Measurements from ENCODE around the gene HDAC1.

HDAC1 gene

DNA sequence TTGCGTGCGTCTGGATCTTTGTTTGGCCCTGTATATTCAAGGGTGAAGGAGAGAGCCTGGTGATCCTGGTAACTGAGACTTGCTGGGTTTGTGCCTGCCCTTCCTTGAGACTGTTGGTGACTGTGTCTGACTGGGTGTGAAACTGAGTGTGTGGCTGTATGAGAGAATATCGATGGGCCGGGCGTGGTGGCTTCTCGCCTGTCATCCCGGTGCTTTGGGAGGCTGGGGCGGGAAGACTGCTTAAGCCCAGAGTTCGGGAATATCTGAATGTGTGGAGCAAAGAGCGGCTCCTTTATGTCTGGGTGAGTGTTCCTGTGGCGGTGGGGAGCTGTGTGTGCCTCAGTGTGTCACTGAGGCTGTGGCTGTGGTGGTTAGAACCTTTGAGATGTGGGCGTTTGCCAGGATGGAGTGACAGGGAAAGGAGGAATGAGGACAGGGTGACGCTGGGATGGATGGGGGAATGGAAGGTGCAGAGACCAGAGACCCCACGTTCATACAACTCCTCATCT, 46.8 kb downstream of the HDAC1 start:
- no peaks in the 10 kb centered on the region for H3K27me3 ChIP-seq (ENCODE audit: low read depth)
- in situ Hi-C loops (cut with MboI; ENCODE audit: low sequenced_read_pairs), result no loop called here
- peaks cover 12% of the 10 kb centered on the region for H3K4me1 ChIP-seq
- H3K36me3 ChIP-seq (replicated peaks), result peaks cover 15% of the 10 kb centered on the region
- no peaks in the 10 kb centered on the region for H3K9me3 ChIP-seq
- no peak overlapping the region for H3K4me3 ChIP-seq
- DNase-seq (ENCODE audit: low spot score in 2 of 2), result no peak

GRCh38 chr1:32339363-32339978, 47.6 kb downstream of the HDAC1 start:
- in situ Hi-C loops (cut with MboI; ENCODE audit: low sequenced_read_pairs), result no loop called here
- Histone ChIP-seq H3K9me3 (no peaks in the 10 kb centered on the region), H3K4me3 (no peak overlapping the region), H3K36me3 (replicated peaks) (peaks cover 7% of the 10 kb centered on the region), H3K27me3 (ENCODE audit: low read depth) (no peaks in the 10 kb centered on the region), H3K4me1 (peaks cover 7% of the 10 kb centered on the region)
- DNase-seq (ENCODE audit: low spot score in 2 of 2), result no peak

DNA sequence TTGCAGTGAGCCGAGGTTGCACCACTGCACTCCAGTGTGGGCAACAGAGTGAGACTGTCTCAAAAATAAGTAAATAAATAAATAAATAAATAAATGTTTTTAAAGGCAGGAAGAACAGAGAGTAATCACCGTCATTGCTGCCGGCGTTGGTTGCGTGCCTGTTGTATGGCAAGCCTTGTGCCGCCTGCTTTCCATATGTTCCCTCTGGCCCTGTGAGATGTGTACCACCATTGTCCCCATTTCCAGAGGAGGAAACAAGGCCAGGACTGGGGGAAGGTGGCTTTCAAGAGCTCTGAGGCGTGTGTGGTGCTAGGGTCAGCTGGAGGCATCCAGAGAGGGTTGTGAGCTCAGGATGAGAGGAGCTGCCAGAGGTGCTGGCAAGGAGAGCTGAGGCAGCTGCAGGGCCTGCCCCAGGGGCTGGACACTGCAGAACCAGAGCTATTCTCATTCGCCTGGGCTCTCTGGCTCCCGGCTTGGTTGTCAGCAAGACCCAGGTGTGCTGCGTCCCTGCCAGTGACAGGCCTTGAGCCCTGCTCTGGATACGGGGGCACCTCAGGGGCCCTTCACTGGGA, 49.4 kb downstream of the HDAC1 start:
- Histone ChIP-seq H3K27me3 (ENCODE audit: low read depth) (no peaks in the 10 kb centered on the region), H3K4me3 (no peak overlapping the region), H3K4me1 (peaks cover 3% of the 10 kb centered on the region; the same call in 1 of the 2 replicates), H3K9me3 (no peaks in the 10 kb centered on the region), H3K36me3 (replicated peaks) (no peaks in the 10 kb centered on the region)
- DNase-seq (ENCODE audit: low spot score in 2 of 2), result no peak
- in situ Hi-C loops (cut with MboI; ENCODE audit: low sequenced_read_pairs), result no loop called here

- Histone ChIP-seq H3K27me3 (ENCODE audit: low read depth) (no peaks in the 10 kb centered on the region), H3K4me1 (no peaks in the 10 kb centered on the region), H3K4me3 (no peak overlapping the region), H3K36me3 (replicated peaks) (no peaks in the 10 kb centered on the region), H3K9me3 (no peaks in the 10 kb centered on the region)
- DNase-seq (ENCODE audit: low spot score in 2 of 2), result no peak
- in situ Hi-C loops (cut with MboI; ENCODE audit: low sequenced_read_pairs), result no loop called here
These were observed 50.1 kb downstream of the HDAC1 start for GRCh38 chr1:32341971-32342370.

DNA sequence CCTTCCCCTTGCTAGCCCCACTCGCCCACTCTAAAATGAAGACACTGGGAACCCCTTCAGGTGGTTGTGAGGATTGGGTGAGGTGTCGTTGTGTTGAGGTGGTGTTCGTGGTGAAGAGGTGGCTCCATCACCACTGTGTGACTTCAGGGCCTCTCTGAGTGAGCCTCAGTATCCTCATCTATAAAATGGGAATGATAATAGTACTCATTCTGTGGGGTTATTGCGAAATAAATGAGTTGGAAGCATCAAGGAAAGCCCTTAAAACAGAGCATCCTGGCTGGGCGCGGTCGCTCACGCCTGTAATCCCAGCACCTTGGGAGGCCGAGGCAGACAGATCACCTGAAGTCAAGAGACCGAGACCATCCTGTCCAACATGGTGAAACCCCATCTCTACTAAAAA, 50.8 kb downstream of the HDAC1 start:
- in situ Hi-C loops (cut with MboI; ENCODE audit: low sequenced_read_pairs), result no loop called here
- Histone ChIP-seq H3K27me3 (ENCODE audit: low read depth) (no peaks in the 10 kb centered on the region), H3K4me1 (no peaks in the 10 kb centered on the region), H3K4me3 (no peak overlapping the region), H3K9me3 (no peaks in the 10 kb centered on the region), H3K36me3 (replicated peaks) (no peaks in the 10 kb centered on the region)
- no peak for DNase-seq (ENCODE audit: low spot score in 2 of 2)

- Histone ChIP-seq H3K27me3 (ENCODE audit: low read depth) (no peaks in the 10 kb centered on the region), H3K4me1 (no peaks in the 10 kb centered on the region), H3K4me3 (no peak overlapping the region), H3K36me3 (replicated peaks) (no peaks in the 10 kb centered on the region), H3K9me3 (no peaks in the 10 kb centered on the region)
- in situ Hi-C loops (cut with MboI; ENCODE audit: low sequenced_read_pairs), result no loop called here
- no peak for DNase-seq (ENCODE audit: low spot score in 2 of 2)
These were observed 53.5 kb downstream of the HDAC1 start for GRCh38 chr1:32345289-32345827.

DNA sequence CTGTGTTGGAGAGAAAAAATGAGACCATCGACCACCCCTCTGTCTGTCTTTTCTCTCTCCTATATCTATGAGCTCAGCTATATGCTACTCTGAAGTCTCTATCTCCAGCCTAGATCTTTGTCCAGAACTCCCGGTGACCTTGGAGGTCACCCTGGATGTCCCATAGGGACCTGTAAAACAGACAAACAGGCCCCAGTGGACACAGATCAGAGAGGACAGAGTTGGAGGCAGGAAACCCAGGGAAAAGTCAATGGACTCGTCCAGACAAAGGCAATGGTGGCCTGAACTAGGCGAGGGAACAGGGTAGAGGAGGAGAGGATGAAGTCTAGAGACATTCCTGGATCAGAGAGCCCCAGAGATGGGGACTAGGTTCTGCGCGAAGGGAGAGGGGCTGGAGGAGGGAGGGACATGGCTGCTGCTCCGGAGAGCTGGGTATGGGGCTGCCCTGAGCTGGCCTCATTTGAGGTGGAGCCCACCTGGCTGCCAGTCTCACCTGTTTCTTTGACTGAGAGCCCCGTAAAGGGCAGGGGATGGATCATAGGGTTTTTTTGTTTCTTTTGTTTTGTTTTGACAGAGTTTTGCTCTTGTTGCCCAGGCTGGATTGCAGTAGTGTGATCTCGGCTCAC, 54.8 kb downstream of the HDAC1 start:
- Histone ChIP-seq H3K4me1 (peaks cover 3% of the 10 kb centered on the region; the same call in 1 of the 2 replicates), H3K4me3 (no peak overlapping the region), H3K9me3 (0 out of 2 replicates have a peak, but pooled peaks cover 5% of the 10 kb centered on the region), H3K36me3 (replicated peaks) (peaks cover 3% of the 10 kb centered on the region; the same call in 1 of the 2 replicates), H3K27me3 (ENCODE audit: low read depth) (no peaks in the 10 kb centered on the region)
- in situ Hi-C loops (cut with MboI; ENCODE audit: low sequenced_read_pairs), result no loop called here
- no peak for DNase-seq (ENCODE audit: low spot score in 2 of 2)

GRCh38 chr1:32349211-32349708, 57.4 kb downstream of the HDAC1 start:
- in situ Hi-C loops (cut with MboI; ENCODE audit: low sequenced_read_pairs), result no loop called here
- Histone ChIP-seq H3K4me1 (peaks cover 8% of the 10 kb centered on the region), H3K9me3 (0 out of 2 replicates have a peak, but pooled peaks cover 5% of the 10 kb centered on the region), H3K27me3 (ENCODE audit: low read depth) (no peaks in the 10 kb centered on the region), H3K4me3 (no peak overlapping the region), H3K36me3 (replicated peaks) (peaks cover 3% of the 10 kb centered on the region; the same call in 1 of the 2 replicates)
- DNase-seq (ENCODE audit: low spot score in 2 of 2), result no peak

DNA sequence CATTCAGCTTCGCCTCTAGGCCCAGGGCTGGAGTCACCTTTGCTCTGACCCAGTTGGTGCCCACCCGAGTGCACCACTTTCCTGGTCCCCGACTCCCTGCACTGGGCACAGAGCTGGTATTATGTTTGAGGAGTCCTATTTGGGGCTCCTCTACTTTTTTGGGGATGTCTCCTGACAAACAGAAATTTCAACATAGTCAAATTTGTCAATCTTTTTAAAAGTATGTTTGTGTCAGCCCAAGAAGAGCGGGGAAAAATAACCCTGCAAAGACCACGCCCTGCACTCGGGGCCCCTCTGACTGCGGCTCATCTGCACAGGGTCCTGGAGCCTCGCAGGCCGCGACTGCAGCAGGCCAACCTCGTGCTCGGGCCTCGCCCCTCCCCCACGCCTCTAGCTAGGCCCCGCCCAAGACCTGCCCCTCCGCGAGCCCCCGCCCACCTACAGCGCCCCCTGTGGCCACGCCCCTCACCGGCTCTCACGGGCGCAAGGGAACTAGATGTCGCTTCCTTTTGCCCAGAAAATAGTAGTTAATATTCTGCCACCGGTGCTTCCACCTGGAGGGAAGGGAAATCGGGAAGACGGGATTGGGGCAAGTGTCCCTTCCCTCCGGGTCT, 59.0 kb downstream of the HDAC1 start:
- DNase-seq (ENCODE audit: low spot score in 2 of 2), result peak; percentile 55 to 88
- in situ Hi-C loops (cut with MboI; ENCODE audit: low sequenced_read_pairs), result no loop called here
- H3K4me3 ChIP-seq, result peak overlapping the region; percentile 59
- peaks cover 3% of the 10 kb centered on the region; the same call in 1 of the 2 replicates for H3K36me3 ChIP-seq (replicated peaks)
- 0 out of 2 replicates have a peak, but pooled peaks cover 5% of the 10 kb centered on the region for H3K9me3 ChIP-seq
- no peaks in the 10 kb centered on the region for H3K27me3 ChIP-seq (ENCODE audit: low read depth)
- peaks cover 8% of the 10 kb centered on the region for H3K4me1 ChIP-seq

- 0 out of 2 replicates have a peak, but pooled peaks cover 5% of the 10 kb centered on the region for H3K9me3 ChIP-seq
- in situ Hi-C loops (cut with MboI; ENCODE audit: low sequenced_read_pairs), result no loop called here
- peaks cover 8% of the 10 kb centered on the region for H3K4me1 ChIP-seq
- H3K36me3 ChIP-seq (replicated peaks), result peaks cover 3% of the 10 kb centered on the region; the same call in 1 of the 2 replicates
- H3K4me3 ChIP-seq, result peak overlapping the region; percentile 59
- H3K27me3 ChIP-seq (ENCODE audit: low read depth), result no peaks in the 10 kb centered on the region
- DNase-seq (ENCODE audit: low spot score in 2 of 2), result peak; percentile 91 to 98
These were observed 59.7 kb downstream of the HDAC1 start for GRCh38 chr1:32351399-32352238.

DNA sequence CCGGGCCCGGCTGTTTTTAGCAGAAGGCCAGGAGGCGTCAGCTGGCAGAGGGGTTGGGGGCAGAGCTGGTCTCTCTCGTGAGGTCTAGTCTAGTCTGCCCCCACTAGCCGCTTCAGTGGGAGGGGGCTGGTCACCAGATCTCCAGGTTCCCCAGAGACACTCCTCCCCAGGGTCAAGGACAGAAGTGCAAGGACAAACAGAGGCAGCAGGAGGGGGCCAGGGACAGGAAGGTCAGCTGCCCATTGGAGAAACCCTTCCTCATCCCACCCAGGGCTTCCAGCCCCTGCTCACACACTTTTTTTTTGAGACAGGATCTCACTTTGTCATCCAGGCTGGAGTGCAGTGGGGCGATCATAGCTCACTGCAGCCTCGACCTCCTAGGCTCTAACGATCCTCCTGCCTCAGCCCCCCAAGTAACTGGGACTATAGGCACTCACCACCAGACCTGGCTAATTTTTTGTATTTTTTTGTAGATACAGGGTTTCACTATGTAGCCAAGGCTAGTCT, 60.4 kb downstream of the HDAC1 start:
- peak overlapping the region; percentile 59 for H3K4me3 ChIP-seq
- no peaks in the 10 kb centered on the region for H3K27me3 ChIP-seq (ENCODE audit: low read depth)
- peaks cover 8% of the 10 kb centered on the region for H3K4me1 ChIP-seq
- in situ Hi-C loops (cut with MboI; ENCODE audit: low sequenced_read_pairs), result no loop called here
- DNase-seq (ENCODE audit: low spot score in 2 of 2), result no peak
- H3K9me3 ChIP-seq, result 0 out of 2 replicates have a peak, but pooled peaks cover 5% of the 10 kb centered on the region
- peaks cover 3% of the 10 kb centered on the region; the same call in 1 of the 2 replicates for H3K36me3 ChIP-seq (replicated peaks)

- in situ Hi-C loops (cut with MboI; ENCODE audit: low sequenced_read_pairs), result no loop called here
- 0 out of 2 replicates have a peak, but pooled peaks cover 5% of the 10 kb centered on the region for H3K9me3 ChIP-seq
- no peak for DNase-seq (ENCODE audit: low spot score in 2 of 2)
- peaks cover 8% of the 10 kb centered on the region for H3K4me1 ChIP-seq
- H3K27me3 ChIP-seq (ENCODE audit: low read depth), result no peaks in the 10 kb centered on the region
- H3K36me3 ChIP-seq (replicated peaks), result peaks cover 3% of the 10 kb centered on the region; the same call in 1 of the 2 replicates
- no peak overlapping the region for H3K4me3 ChIP-seq
These were observed 61.0 kb downstream of the HDAC1 start for GRCh38 chr1:32352831-32353383.

Measured in HAP-1 (cell line).